NCI-H187 (cell line): ENCODE measurements around the gene SRGAP1.
"Not testable (repeated sequence)": the region's sequence is repeated elsewhere in the genome, so short reads cannot be mapped to it uniquely, and the experiment has no call there.

ENCODE experiments used
- DNase-seq, 2 experiments: peaks; one replicate each; lab custom pipeline; 2025; lab: John Stamatoyannopoulos, UW

SRGAP1 gene

DNA sequence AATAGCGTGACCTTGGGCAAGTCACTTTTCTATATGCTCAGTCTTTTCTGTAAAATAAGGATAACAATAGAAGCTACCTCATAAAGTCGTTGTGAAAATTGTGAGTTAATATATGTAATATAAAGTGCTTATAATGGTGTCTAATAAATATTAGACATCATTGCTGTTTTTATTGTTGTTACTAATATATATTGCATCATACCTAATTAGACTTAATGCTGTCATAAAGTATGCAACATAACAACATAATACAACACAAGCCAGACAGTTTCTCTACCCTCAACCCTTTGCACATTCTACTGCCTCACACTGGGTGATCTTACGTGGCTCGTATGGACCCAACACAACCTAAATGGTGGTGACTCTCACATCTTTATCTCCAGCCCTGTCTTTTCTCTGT is 240.7 kb downstream of the SRGAP1 start:
- no peak for DNase-seq

- DNase-seq = no peak
Observed at GRCh38 chr12:64085996-64086395, 241.5 kb downstream of the SRGAP1 start.

GRCh38 chr12:64086946-64087345 is 242.4 kb downstream of the SRGAP1 start:
- DNase-seq = no peak

GRCh38 chr12:64087761-64088160 is 243.3 kb downstream of the SRGAP1 start:
- DNase-seq = no peak

- no peak for DNase-seq
Observed at GRCh38 chr12:64088431-64089349, 244.2 kb downstream of the SRGAP1 start.

DNA sequence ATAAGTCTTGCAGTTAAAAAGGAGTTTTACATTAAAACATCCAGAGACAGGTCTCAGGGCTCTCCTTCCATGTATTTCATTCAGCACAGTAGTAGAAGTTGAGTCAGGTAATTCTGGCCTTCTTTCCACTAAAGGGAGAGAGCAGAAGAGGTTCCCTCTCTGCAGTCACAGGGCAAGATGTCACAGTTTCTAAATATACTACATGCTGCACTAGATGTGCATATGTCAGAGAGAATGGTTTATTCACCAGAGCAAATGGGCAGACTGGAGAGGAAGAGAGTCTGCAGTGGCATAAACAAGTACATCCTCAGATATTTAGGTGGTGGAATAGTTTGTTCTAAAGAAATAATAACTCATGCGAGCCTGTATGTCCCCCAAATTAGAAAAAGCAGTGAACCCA is 245.5 kb downstream of the SRGAP1 start:
- DNase-seq = no peak

GRCh38 chr12:64091186-64091585 is 246.7 kb downstream of the SRGAP1 start:
- DNase-seq = no peak

- DNase-seq = no peak
Observed at GRCh38 chr12:64092507-64093196, 248.2 kb downstream of the SRGAP1 start.

GRCh38 chr12:64093689-64094088 is 249.2 kb downstream of the SRGAP1 start:
- no peak for DNase-seq

DNA sequence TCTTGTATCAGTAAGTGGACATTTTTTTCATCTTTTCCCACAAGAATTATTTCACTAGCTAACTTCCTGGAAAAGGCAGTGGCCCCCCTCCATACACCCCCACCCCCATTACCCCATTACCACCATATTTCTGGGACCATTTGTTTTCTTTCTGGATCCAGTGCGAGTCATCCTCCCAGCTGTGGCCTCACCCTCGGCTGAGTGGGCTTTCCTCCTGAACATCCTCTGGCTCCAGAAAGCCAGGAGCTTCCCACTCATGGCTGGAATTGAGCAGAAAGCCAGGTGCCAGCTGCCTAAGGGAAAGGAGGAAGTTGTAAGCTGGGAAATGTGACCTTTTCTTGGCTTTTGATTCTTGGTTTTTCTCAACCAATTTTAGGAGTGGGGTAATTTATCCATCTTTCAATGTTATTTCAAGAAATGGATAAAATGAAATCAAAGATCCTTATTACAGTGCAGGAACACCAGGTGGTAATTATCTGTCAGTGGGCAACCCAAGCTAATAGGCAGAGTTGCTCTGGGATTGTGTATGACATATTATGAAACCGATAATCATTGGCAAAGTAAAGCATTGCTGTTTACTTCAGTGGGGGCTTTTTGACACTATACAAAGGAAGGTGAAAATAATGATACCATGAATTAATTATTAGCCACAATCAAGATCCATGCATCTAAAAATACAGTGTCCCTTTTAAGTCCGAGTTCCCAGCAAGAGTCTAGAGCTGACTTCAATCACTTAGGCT is 253.0 kb downstream of the SRGAP1 start:
- no peak for DNase-seq

DNA sequence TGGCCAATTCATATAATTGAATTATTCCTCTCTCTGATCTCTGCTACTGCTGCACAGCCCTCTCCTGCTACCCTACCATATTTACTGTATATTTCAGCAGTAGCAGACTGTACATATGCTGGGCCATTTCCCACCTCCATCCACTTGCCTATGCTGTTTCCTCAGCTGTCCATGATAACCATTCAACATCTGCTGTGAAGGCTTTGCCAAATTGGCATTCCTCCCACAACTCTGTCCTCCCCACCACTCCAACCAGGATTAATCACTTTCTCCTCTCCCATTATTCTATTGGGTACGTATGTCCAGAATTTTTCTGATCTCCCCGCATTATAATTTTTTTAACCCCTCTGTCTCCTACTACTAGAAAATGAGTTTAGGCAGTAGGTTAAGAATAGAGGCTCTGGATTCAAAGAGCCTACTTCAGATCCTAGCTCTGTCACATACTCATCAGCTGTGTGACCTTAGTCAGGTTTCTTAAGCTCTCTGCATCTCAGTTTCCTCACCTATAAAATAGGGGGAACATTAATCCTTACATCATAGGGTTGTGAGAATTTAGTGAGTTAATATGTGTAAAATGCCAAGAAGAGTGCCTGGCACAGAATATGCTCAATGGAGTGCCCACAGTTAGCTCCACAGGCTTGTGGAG is 254.3 kb downstream of the SRGAP1 start:
- DNase-seq = no peak

DNA sequence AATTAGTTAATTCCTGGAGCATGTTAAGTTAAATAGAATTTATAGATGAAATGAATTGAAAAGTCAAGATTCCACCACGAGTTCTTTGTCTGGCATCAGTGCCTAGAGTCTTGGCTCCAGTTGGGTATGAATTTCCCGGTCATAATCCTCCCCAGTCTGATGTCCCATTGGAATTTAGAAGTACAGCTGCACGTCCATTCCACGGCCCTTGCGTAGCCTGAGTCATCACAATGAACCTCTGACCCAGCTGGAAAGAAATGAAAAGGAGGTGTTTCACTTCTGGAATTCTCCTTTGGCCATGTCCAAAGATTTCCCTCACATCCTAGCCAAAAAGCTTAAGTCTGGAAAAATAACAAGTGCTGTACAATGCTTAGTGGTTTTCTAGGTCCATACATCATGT is 254.9 kb downstream of the SRGAP1 start:
- DNase-seq = no peak

GRCh38 chr12:64102339-64102738 is 257.8 kb downstream of the SRGAP1 start:
- DNase-seq = no peak

DNA sequence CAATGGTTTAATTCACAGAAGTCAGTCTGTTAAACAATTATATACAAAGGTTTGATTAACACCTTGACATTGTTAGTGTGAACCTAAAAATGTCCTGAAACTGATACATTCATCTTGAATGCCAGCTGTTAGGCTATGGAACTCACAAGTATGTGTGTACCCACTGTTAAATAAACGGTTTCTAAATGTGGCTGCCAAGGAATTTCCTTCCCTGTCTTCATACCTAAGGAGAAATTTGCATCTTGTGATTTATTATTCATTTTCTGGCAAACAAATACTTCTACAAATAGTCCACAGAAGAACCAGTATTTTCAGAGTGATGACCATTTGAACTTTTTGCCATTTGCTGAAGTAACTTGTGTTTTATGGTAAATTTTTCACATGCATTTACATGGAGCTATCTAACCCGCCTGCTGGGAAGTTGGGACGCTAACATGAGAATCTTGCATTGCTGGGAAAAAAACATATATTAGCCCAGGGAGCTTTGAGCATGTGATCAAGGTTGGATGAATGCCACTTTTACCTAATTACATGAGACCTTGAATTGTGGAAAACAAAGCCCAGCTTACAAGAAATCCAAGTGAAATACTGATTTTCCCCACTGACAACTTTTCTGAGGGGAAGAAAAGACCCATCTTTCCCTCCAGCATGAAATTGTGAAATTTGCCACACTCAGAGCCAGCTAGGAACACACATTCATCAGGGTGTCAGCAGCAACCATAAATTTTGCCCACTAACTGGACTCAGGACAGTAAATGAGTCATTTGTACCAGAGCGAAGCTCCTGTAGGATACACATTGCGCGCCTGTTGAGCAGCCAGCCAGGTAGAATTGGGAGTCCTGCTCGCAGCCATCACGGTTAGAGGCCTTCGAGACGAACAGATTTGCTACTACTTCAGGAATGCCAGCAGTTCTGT is 259.6 kb downstream of the SRGAP1 start:
- no peak for DNase-seq

GRCh38 chr12:64105026-64105425 is 260.5 kb downstream of the SRGAP1 start:
- DNase-seq = no peak

- DNase-seq = no peak
Observed at GRCh38 chr12:64107776-64108175, 263.3 kb downstream of the SRGAP1 start.

DNA sequence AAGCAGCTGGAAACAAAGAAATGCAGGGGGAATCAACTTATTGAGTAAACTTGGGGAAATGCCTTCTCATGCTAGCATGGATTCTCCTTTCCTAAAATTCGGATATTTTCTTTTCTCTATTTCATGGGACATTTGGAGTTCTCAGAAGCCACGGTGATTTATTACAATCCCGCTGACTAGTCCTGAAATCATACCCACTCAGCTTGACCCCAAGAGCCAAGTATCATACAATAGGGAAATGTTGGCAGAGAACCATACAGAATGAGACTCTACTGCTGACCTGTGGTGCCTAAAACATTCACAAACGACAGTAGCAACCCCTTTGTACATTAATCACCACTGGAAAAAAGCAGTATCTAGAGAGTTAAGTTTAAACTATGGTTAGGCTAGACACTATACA is 265.2 kb downstream of the SRGAP1 start:
- DNase-seq = no peak

DNA sequence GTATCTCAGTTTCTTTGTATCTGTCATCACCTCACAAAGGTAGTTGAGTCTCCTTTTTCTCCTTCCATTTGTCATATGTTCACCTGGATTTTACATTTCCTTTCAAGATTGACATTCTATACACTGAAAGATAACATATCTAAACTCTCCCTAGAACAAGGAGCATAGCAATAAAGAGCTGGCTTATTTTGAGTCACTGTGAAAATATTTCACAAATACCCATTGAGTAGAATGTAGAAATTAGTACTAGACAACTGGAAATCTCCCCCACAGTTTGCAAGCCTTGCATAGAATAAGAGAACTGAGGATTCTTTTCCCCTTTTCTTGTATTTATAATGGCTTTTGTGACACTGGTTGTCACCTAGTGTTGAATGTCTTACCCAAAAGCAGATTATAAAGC is 266.4 kb downstream of the SRGAP1 start:
- no peak for DNase-seq

- no peak for DNase-seq
Observed at GRCh38 chr12:64116969-64117368, 272.5 kb downstream of the SRGAP1 start.

GRCh38 chr12:64120568-64120967 is 276.1 kb downstream of the SRGAP1 start:
- DNase-seq = no peak

DNA sequence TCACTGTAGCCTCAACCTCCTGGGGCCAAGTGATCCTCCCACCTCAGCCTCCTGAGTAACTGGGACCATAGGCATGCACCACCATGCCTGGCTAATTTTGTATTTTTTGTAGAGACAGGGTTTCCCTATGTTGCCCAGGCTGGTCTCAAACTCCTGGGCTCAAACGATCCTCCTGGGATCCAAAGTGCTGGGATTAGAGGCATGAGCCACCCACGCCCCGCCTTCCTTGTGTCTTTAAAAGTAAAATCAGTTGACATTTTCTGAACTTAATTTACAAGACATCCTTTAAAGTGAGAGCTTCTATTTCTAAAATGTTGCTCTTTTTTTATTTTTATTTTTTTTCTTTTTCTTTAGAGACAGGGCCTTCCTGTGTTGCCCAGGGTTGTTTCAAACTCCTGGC is 276.6 kb downstream of the SRGAP1 start:
- not testable (repeated sequence) for DNase-seq
